Skin epidermis (tissue), 12 donors: Measurements from ENCODE around the gene MAML2.
"Not testable (repeated sequence)": the region's sequence is repeated elsewhere in the genome, so short reads cannot be mapped to it uniquely, and the experiment has no call there.

Experiments
- H3K27ac ChIP-seq, 21 experiments: fragments of 200-600 bp; sonication (generic) in 11 of 21; one replicate each; pipeline ENCODE4 v1.5.0; 2020; ENCODE audit warnings: mild to moderate bottlenecking in 3 of 21, inconsistent platforms in 2 of 21, moderate library complexity in 2 of 21
- H3K4me3 ChIP-seq, 7 experiments: fragments of 200-600 bp; sonication (generic) in 2 of 7; one replicate each; pipeline ENCODE4 v1.5.0; 2020; ENCODE audit warnings: inconsistent platforms in 2 of 7, mild to moderate bottlenecking in 2 of 7, moderate library complexity in 1 of 7

MAML2 gene

GRCh38 chr11:96185220-96185768 lies 157.7 kb downstream of the MAML2 start:
- Histone ChIP-seq H3K27ac (no peak overlapping the region), H3K4me3 (no peak overlapping the region)

- not testable (repeated sequence) for H3K27ac ChIP-seq, H3K4me3 ChIP-seq
These were observed 162.1 kb downstream of the MAML2 start for GRCh38 chr11:96180937-96181336.

- no peak overlapping the region for H3K4me3 ChIP-seq
These were observed 162.7 kb downstream of the MAML2 start for GRCh38 chr11:96180341-96180740.

GRCh38 chr11:96179905-96180304 lies 163.1 kb downstream of the MAML2 start:
- Histone ChIP-seq H3K27ac (no peak overlapping the region), H3K4me3 (no peak overlapping the region)

More at GRCh38 chr11:96180341-96180740, 162.7 kb downstream of the MAML2 start:
- no peak overlapping the region for H3K27ac ChIP-seq

GRCh38 chr11:96178887-96179279 lies 164.1 kb downstream of the MAML2 start:
- peak overlapping the region in 1 of 21 experiments; percentile 8 for H3K27ac ChIP-seq
- H3K4me3 ChIP-seq, result no peak overlapping the region

- H3K4me3 ChIP-seq, result no peak overlapping the region
- peak overlapping the region in 1 of 21 experiments; percentile 8 for H3K27ac ChIP-seq
These were observed 164.7 kb downstream of the MAML2 start for GRCh38 chr11:96178049-96178886.

- Histone ChIP-seq H3K27ac (no peak overlapping the region), H3K4me3 (no peak overlapping the region)
These were observed 165.8 kb downstream of the MAML2 start for GRCh38 chr11:96177146-96177545.

- Histone ChIP-seq H3K27ac (peak overlapping the region in 4 of 21 experiments; percentile 6 to 55 (median 16)), H3K4me3 (no peak overlapping the region)
These were observed 169.1 kb downstream of the MAML2 start for GRCh38 chr11:96173906-96174305.

- Histone ChIP-seq H3K27ac (peak overlapping the region in 6 of 21 experiments; percentile 6 to 55 (median 25)), H3K4me3 (no peak overlapping the region)
These were observed 169.6 kb downstream of the MAML2 start for GRCh38 chr11:96173422-96173821.

- H3K27ac ChIP-seq, result peak overlapping the region in 2 of 21 experiments; percentile 6 to 21
- no peak overlapping the region for H3K4me3 ChIP-seq
These were observed 170.4 kb downstream of the MAML2 start for GRCh38 chr11:96172604-96173003.

- Histone ChIP-seq H3K4me3 (no peak overlapping the region), H3K27ac (peak overlapping the region in 16 of 21 experiments; percentile 2 to 71 (median 48))
These were observed 173.7 kb downstream of the MAML2 start for GRCh38 chr11:96169250-96169649.

GRCh38 chr11:96168623-96169022 lies 174.4 kb downstream of the MAML2 start:
- Histone ChIP-seq H3K27ac (peak overlapping the region in 19 of 21 experiments; percentile 2 to 71 (median 51)), H3K4me3 (no peak overlapping the region)

- H3K4me3 ChIP-seq, result no peak overlapping the region
- peak overlapping the region in 8 of 21 experiments; percentile 23 to 71 (median 45) for H3K27ac ChIP-seq
These were observed 175.2 kb downstream of the MAML2 start for GRCh38 chr11:96167787-96168186.

GRCh38 chr11:96167203-96167758 lies 175.7 kb downstream of the MAML2 start:
- Histone ChIP-seq H3K4me3 (no peak overlapping the region), H3K27ac (peak overlapping the region in 3 of 21 experiments; percentile 3 to 71 (median 40))

GRCh38 chr11:96162816-96163499 lies 180.0 kb downstream of the MAML2 start:
- Histone ChIP-seq H3K4me3 (no peak overlapping the region), H3K27ac (peak overlapping the region in 12 of 21 experiments; percentile 8 to 67 (median 52))

GRCh38 chr11:96161307-96162089 lies 181.5 kb downstream of the MAML2 start:
- Histone ChIP-seq H3K27ac (peak overlapping the region in 4 of 21 experiments; percentile 10 to 60 (median 39)), H3K4me3 (no peak overlapping the region)

- Histone ChIP-seq H3K4me3 (no peak overlapping the region), H3K27ac (peak overlapping the region in 3 of 21 experiments; percentile 10 to 60 (median 39))
These were observed 182.2 kb downstream of the MAML2 start for GRCh38 chr11:96160732-96161306.

- no peak overlapping the region for H3K4me3 ChIP-seq
- H3K27ac ChIP-seq, result no peak overlapping the region
These were observed 183.0 kb downstream of the MAML2 start for GRCh38 chr11:96159968-96160367.

GRCh38 chr11:96158126-96158525 lies 184.9 kb downstream of the MAML2 start:
- H3K27ac ChIP-seq, result peak overlapping the region in 9 of 21 experiments; percentile 13 to 91 (median 65)
- no peak overlapping the region for H3K4me3 ChIP-seq
